ENCODE results near the gene DKKL1.

Gene DKKL1

DNA sequence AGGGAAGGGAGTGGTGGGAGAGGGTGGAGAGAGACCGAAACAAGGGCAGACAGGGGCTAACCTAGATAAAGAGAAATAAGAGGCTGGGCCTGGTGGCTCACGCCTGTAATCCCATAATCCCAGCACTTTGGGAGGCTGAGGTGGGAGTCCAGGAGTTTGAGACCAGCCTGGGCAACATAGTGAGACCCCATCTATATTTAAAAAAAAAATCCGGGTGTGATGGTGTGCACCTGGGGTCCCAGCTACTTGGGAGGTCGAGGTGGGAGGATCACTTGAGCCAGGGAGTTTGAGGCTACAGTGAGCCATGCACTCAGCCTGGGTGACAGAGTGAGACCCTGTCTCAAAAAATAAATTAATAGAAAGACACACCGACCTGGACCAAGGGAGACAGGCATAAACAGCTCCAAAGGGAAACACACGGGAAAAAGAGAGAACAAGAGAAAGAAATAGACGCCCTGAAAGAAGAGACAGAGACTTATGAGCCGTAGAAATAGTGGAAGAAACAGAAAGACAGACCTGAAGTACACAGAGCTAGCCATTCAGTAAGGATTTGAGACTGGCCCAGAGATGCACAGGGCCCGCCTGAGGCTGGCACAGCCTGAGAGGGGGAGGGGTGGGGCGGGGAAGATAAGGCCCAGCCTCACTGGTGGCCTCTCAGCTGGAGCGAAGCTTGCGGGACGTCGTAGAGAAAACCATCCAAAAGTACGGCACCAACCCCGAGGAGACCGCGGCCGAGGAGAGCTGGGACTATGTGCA lies 26.2 kb upstream of the DKKL1 start:
- DNase-seq: no peak

- DNase-seq: peak in 1 of 56 donors; percentile 12
Measured at GRCh38 chr19:49338023-49338677, 25.5 kb upstream of the DKKL1 start.

DNA sequence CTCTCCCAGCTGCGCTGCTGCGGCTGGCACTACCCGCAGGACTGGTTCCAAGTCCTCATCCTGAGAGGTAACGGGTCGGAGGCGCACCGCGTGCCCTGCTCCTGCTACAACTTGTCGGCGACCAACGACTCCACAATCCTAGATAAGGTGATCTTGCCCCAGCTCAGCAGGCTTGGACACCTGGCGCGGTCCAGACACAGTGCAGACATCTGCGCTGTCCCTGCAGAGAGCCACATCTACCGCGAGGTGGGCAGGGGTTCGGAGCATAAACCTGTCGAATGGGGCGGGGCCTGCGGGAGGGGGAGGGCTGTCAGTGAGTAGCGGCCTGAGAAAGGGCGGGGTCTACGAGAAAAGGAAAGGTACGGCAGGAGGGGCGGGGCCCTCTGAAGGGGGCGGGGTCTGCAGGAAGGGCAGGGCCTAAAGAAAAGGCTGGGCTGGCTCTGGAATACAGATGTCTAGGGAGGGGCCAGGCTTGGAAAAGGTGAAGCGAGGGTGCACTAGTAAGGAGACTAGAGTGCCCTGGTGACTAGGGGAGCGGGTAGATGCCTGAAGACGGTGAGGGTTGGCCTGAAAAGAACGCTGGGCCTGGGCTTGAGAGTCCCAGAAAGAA lies 24.9 kb upstream of the DKKL1 start:
- DNase-seq: peak in 12 of 56 donors; percentile 2 to 49 (median 28)

- peak in 52 of 56 donors; percentile 7 to 85 (median 68) for DNase-seq
Measured at GRCh38 chr19:49339301-49340068, 24.2 kb upstream of the DKKL1 start.

GRCh38 chr19:49340069-49340864 lies 23.4 kb upstream of the DKKL1 start:
- DNase-seq: peak in 8 of 56 donors; percentile 7 to 49 (median 20)

GRCh38 chr19:49340865-49341718 lies 22.6 kb upstream of the DKKL1 start:
- no peak for DNase-seq

DNA sequence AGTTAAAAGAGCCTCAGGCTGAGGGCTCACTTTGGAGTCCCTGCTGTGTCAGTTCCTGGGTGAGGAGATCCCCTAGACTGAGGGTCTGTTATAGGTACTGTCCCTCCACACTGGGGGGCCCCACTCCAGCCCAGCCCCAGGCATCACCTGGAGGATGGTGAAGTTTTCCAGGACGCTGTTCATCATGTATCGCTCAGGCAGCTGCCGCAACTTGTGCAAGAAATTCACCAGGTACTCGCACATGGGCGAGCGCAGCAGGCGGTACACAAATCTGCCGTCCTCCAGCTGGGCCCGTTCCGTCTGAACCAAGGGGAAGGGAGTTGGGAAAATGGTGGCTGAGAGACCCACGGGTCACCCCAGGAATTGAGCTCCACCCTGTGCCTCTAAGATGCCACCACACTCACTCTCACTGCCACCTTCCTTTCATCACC lies 21.4 kb upstream of the DKKL1 start:
- DNase-seq: no peak

DNA sequence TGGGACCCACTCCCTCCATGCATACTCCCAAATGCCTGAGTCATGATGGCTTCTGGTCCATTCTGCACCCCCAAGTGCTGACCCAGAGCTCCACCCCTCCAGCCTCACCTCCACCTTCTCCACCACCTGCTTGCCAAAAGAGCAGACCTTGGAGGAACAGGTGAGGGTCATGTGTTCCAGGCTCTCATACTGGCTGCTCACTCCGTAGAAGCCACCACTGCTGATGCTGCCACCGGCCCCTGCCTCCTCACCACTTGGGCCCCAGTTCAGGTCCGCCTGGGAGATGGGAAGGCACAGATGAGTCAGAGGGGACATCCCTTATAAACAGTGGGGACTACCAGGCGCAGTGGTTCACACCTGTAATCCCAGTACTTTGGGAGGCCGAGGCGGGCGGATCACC lies 20.6 kb upstream of the DKKL1 start:
- no peak for DNase-seq

- no peak for DNase-seq
Measured at GRCh38 chr19:49344505-49345423, 18.9 kb upstream of the DKKL1 start.

GRCh38 chr19:49347191-49347590 lies 16.5 kb upstream of the DKKL1 start:
- no peak for DNase-seq

GRCh38 chr19:49347835-49348234 lies 15.8 kb upstream of the DKKL1 start:
- DNase-seq: peak in 11 of 56 donors; percentile 5 to 47 (median 13)

DNA sequence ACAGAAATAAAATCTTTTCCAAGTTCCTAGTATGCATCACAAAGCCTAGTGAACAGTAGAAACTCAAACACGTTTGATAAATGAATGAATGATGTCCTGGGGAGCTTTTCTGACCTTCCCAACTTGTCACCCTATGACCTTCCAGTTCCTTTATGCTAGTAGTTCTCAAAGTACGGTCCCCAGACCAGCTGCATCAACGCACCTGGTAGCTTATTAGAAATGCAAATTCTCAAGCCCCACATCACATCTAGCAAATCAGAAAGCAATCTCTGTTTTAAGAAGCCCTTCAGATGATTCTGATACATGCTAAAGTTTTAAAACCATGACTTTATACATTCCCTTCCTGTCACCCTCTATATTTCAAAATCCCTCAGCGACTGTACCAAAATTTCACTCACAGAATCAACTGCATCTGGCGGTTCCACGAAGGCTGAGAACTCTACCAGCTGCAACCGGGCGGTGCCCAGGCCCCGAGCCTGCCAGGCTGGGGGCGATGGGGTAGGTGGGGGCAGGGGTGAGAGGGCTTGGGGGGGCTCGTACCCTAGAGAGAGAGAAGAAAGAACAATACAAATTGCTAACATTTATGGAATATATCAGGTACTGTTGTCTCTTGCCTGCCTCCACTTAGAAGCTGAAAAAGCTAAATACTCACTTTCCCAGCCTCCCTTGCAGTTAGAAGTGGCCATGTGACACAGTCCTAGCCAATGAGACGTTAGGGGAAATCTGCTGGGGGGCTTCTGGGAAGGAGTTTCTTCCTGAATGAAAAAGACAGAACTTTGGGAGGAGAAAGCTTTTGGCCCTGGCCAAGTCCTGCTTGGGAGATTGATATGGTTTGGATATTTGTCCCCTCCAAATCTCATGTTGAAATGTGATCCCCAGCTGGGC lies 15.1 kb upstream of the DKKL1 start:
- DNase-seq: no peak

DNA sequence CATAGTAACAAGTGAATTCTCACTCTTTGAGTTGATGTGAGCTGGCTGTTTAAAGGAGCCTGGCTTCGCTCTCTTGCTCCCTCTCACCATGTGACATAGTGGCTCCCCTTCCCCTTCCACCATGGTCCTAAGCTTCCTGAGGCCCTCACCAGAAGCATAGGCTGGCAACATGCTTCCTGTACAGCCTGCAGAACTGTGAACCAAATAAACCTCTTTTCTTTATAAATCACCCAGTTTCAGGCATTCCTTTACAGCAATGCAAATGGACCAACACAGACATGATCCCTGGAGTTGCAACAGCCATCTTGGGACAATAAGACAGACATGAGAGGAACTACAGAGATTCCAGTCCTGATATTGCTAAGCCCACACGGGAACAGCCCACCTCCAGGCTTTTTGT lies 14.1 kb upstream of the DKKL1 start:
- DNase-seq: no peak

DNA sequence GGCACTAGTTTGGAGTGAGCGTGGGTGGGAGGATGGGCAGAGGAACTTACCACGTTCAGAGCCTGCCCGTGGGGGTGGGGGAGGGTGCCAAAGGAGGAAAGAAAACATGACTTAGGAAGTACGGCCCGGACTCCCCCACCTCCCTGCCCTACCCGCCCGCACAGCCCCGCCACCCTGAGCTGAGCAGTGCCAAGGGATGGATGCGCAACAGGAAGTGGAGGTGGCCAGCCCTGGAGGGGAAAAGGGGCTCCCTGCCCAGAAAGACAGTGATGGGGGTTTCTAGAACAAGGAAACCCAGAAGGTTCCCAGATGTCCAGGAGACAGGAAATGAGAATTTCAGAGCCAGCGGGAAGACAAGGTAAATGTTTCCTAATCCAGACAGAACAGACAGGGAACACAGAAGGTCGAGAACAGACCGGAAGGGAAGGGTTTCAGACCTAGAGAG lies 7.7 kb upstream of the DKKL1 start:
- no peak for DNase-seq

DNA sequence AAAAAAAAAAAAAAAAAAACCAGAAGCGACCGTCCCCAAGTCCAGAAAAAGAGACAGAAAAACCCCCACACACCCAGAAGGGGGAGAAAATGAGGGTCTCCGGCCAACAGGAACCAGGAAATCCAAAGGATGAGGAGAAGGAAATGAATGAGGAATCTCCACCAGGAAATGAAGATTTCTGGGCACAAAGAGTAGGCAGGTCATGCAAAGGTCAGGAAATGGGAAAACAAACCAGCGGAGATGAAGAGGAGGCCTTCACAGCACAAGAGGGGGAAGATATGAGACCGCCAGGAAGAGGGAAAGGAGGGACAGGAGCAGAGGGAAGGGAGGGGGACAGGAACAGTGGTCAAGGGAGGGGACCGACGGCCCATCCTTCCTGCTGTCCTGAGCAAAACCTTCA lies 7.3 kb upstream of the DKKL1 start:
- DNase-seq: no peak

DNA sequence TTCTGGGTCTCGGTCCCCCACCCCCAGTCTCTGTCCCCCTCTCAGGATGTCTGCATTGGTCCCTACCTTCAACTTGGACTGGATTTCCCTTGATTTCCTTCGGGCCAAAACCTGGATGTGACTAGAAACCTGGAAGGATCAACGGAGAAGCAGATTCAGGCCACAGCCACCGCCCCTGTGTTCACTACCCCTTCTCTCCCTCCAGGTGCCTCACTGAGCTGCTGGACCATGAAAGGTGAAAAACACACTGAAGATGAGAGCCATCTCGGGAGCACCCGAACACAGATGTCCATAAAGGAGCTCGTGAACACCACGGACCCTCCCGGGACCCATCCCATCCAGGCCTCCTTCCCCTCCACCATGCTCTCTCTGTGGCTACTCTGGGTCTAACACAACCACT lies 6.5 kb upstream of the DKKL1 start:
- DNase-seq: no peak

All from amygdala (tissue), 56 donors.